Activated CD8-positive, alpha-beta memory T cell treated with anti-CD3 and anti-CD28 coated beads for 48 hours (primary cell): ENCODE data around the gene ABTB1.
"Not testable (repeated sequence)": the region's sequence is repeated elsewhere in the genome, so short reads cannot be mapped to it uniquely, and the experiment has no call there.

Source experiments
- DNase-seq, 3 experiments: peaks; one replicate each; pipeline ENCODE4 v3.0.0-alpha.2; 2020; ENCODE audit warnings: low read depth in 2 of 3, low spot score in 2 of 3

Gene ABTB1

DNA sequence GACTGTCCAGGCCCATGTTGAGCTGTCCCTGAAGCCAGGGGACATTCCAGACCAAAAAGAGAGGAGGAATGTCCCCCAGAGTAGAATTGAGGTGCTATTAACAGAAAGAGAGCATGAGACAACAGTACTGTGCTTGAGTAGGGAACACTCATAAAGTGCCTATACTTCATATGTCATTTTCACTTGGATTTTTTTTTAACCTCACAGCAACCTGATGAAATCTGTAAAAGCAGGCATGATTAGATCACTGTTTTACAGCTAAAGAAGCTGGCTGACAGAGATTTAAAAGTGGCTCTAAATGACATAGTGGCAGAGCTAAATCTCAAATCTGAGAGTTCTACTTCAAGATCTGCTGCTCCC, 24.9 kb upstream of the ABTB1 start:
- no peak for DNase-seq

DNA sequence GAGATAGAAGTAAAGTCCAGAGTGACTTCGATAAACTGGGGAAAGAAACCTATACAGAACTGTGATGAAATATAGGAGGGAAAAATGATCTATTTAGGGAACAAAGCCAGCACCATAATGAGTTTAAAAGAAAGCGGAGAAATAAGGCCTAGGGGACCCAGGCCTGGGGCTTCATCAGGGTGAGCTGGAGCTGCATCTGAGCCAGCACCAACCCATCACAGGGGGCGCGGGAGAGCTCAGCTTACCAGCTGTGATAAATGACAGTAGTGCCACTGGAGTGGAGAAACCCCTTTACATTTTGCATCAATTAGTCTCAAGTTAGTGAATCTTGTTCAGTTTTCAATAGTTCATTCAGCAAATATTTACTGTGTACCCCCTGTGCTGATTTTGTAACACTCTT, 22.5 kb upstream of the ABTB1 start:
- no peak for DNase-seq

- no peak for DNase-seq
These were observed 21.1 kb upstream of the ABTB1 start for GRCh38 chr3:127651516-127652172.

GRCh38 chr3:127652246-127652995, 20.3 kb upstream of the ABTB1 start:
- DNase-seq, result no peak

DNA sequence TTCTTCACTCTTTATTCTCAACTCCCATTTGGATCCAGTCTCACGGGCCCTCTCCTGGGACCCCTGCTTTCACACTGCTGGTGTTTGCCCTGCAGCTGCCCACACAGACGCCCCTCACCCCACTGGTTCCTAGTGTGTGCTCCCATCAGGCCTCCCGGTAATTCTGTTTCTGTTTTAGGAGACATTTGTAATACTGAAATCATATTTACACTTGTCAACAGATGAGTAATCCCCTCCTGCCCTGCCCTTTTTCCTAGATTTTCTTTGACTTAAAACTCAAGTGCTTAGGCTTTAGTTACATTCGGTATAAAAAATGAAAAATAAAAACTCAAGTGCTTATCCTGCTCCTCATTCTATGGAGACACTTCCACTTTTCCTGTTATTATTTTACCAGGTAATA, 18.4 kb upstream of the ABTB1 start:
- no peak for DNase-seq

DNA sequence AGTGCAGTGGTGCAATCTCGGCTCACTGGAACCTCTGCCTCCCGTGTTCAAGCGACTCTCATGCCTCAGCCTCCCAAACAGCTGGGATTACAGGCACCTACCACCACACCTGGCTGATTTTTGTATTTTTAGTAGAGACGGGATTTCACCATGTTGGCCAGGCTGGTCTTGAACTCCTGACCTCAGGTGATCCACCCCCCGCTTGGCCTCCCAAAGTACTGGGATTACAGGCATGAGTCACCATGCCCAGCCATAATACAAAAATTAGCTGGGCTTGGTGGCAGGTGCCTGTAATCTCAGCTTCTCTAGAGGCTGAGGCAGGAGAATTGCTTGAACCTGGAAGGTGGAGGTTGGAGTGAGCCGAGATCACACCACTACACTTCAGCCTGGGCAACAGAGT, 17.8 kb upstream of the ABTB1 start:
- DNase-seq, result not testable (repeated sequence)

DNA sequence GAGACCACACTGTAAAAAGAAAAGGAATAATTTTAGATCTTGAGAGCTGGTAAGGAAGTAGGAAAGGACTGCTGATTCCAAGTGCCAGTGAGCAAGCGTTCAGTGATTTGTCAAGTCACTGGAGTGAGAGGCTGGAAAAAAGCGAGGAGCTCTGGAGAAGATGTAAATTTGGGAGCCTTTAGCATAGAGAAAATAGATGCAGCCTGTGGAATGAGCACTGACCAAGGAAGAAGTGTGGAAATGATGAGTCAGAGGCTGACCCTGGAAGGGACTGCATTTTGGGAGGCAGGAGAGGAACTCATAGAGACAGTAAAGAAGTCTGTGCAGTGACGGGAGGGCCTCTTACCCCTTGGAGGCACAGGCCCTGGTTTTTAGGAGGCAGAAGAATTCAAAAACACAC, 17.1 kb upstream of the ABTB1 start:
- no peak for DNase-seq

GRCh38 chr3:127656906-127657305, 15.8 kb upstream of the ABTB1 start:
- DNase-seq, result no peak

- DNase-seq, result no peak
These were observed 14.5 kb upstream of the ABTB1 start for GRCh38 chr3:127658234-127658633.

GRCh38 chr3:127660621-127661251, 12.0 kb upstream of the ABTB1 start:
- DNase-seq, result no peak

GRCh38 chr3:127661600-127661999, 11.2 kb upstream of the ABTB1 start:
- DNase-seq, result no peak

GRCh38 chr3:127662001-127662469, 10.7 kb upstream of the ABTB1 start:
- DNase-seq, result no peak

- DNase-seq, result no peak
These were observed 9.6 kb upstream of the ABTB1 start for GRCh38 chr3:127663151-127663550.

- DNase-seq, result no peak
These were observed 7.6 kb upstream of the ABTB1 start for GRCh38 chr3:127665165-127665564.

DNA sequence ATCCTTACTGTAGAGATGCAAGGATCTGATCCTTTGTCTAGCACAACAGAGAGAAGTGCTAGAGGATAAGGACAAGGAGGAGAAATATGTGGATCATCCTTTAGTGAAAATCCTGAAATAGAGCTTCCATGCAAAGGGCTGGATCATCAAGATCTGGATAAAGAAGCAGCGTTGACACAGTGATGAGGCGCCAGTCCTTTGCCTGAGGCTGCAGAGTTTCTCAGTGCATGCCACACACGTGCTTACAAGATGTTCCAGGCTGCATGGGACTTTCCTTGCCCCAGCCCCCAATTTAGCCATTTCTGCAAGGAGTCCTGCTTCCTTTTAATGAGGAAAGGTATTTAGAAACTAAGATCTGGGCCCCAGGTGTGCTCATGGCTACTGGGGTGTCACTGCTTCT, 7.2 kb upstream of the ABTB1 start:
- DNase-seq, result no peak

DNA sequence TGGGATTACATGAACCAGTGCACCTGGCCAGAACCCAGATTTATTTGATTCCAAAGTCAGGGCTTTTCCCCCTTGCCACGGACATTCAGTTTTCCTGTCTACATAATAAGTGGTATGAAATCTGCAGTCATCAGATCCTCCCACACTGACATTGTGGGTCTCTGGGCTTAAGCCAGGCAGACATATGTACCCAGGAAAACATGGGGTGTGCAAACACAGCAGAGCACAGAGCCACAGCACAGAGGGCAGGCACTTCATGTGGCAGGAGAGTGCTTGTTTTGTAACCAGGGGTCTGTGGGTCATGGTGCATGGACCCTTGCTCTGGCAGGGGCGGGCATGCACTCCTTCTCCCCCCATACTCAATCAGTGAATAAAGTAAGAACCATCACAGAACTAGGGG, 6.1 kb upstream of the ABTB1 start:
- DNase-seq, result no peak

DNA sequence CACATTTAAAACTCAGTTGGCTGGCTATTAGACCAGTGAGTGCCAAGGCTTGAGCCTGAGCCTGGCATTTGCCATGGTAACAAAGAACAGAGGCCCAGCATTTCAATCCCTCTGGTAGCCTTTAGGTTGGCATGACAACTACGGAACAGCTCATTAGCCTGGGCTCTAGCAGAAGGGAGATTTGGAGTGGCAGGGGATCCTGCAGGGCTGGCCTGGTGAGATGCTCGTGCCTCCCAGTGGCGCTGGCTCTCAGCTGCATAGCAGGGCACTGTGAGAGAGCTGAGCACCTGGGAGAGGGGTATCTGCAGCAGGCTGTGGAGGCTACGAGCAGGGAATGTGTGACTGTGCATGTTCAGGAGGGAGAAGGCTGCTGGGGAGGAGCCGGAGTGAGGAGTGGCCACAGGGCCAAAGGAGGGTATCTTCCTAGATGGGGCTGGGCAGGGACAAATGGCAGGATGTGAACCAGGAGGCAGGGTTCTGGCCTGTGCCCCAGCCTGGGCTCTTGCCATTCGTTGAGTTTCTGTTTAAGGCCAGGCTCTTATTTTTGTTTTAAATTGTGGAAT, 5.6 kb upstream of the ABTB1 start:
- no peak for DNase-seq

- no peak for DNase-seq
These were observed 3.8 kb upstream of the ABTB1 start for GRCh38 chr3:127668906-127669305.

DNA sequence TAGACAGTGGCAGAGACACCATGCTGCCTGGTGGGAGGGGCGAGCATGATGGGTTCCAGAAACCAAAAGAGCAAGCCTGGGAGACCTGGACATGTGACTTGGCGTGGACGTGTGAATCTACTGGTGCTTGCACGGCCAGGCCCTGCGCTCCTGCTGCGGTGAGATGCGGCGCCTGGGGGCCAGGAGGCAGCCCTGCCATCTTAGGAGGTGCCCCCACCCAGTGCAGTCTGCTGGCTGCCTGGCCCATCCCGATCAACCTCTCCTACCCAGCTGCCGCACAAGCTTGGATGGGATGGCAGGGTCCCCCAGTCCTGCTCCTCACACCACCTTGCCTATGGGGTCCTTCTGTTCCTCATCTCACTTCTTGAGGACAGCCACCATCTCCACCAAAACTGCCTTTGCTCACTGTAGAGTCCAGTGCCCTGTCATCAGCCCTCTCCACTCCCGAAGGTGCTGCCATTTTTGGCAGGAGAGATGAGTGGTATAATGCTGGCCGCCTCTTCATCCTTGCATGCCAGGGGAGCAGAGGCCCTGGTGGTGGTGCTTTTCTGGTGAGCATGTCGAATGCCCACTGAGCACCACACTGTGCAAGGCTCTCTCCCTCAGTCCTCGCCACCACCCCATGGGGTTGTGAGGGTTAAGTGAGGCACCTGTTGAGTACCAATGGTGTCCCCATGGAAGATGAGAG, 3.1 kb upstream of the ABTB1 start:
- DNase-seq, result no peak

DNA sequence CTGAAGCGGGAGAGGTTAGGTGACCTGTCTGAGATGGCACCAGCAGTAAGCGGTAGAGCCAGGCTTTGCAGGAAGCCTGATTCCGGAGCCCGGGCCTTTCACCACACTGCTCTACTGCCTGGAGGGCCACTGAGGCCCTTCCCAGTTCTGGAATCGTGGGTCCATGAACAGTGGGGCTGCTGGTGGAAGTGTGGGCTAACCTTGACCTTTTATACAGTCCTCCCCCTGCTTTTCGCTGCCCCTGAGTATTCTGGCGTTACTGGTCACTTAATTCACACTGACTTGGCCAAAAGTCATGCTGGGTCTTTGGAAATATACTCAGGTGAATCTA, 2.6 kb upstream of the ABTB1 start:
- no peak for DNase-seq

DNA sequence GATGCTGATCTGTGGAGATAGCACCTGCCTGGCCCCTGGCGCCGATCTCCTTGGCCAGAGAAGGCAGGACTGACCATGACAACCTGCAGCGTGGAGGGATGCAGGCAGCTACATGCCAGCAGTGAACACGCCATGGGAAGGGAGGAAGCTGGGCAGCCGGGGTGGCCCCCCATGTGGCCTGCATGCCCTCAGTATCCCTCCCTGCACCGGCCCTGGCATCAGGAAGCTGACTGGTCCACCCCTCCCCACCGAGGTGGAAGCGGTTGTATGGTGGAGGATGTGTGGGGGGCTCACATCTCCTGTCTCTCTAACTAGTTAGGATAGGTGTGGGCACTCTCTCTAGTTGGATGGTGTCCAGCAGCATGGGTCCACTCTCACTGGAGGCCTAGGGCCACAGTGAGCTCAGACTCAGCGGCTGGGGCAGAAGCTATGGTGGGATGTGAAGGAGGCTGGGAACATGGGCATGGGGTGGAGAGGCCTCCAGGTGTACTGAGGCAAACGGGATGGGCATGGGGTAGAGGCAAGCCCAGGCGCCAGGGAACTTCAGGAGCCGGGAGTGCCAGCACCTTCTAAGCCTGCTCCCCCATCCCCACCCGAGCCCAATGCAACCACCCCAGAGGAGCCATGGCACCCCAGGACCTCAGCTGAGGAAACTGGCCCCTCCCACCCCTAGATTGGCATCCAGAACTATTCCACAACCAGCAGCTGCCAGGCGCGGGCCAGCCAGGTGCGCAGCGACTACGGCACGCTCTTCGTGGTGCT, 1.8 kb upstream of the ABTB1 start:
- DNase-seq, result no peak
